ENCODE results near the gene SLC16A8.
"Not testable (repeated sequence)": the region's sequence is repeated elsewhere in the genome, so short reads cannot be mapped to it uniquely, and the experiment has no call there.

The SLC16A8 gene

GRCh38 chr22:38086001-38086845 is 2.2 kb upstream of the SLC16A8 start:
- DNase-seq (ENCODE audit: low spot score) = no peak

- DNase-seq (ENCODE audit: low spot score) = no peak
Observed at GRCh38 chr22:38085501-38085900, 1.5 kb upstream of the SLC16A8 start.

- no peak for DNase-seq (ENCODE audit: low spot score)
Observed at GRCh38 chr22:38085056-38085455, 1.1 kb upstream of the SLC16A8 start.

- DNase-seq (ENCODE audit: low spot score) = no peak
Observed at GRCh38 chr22:38082986-38083710, 836 bp downstream of the SLC16A8 start.

GRCh38 chr22:38081941-38082828 is 1.8 kb downstream of the SLC16A8 start:
- no peak for DNase-seq (ENCODE audit: low spot score)

GRCh38 chr22:38081636-38081940 is 2.4 kb downstream of the SLC16A8 start:
- no peak for DNase-seq (ENCODE audit: low spot score)

- peak; percentile 57 for DNase-seq (ENCODE audit: low spot score)
Observed at GRCh38 chr22:38080850-38081635, 2.9 kb downstream of the SLC16A8 start.

- no peak for DNase-seq (ENCODE audit: low spot score)
Observed at GRCh38 chr22:38080474-38080849, 3.5 kb downstream of the SLC16A8 start.

GRCh38 chr22:38079804-38080203 is 4.2 kb downstream of the SLC16A8 start:
- no peak for DNase-seq (ENCODE audit: low spot score)

- DNase-seq (ENCODE audit: low spot score) = not testable (repeated sequence)
Observed at GRCh38 chr22:38079208-38079607, 4.8 kb downstream of the SLC16A8 start.

GRCh38 chr22:38078046-38078840 is 5.7 kb downstream of the SLC16A8 start:
- DNase-seq (ENCODE audit: low spot score) = no peak

GRCh38 chr22:38077595-38077994 is 6.4 kb downstream of the SLC16A8 start:
- no peak for DNase-seq (ENCODE audit: low spot score)

GRCh38 chr22:38077096-38077495 is 6.9 kb downstream of the SLC16A8 start:
- no peak for DNase-seq (ENCODE audit: low spot score)

GRCh38 chr22:38075961-38076360 is 8.0 kb downstream of the SLC16A8 start:
- DNase-seq (ENCODE audit: low spot score) = no peak

- no peak for DNase-seq (ENCODE audit: low spot score)
Observed at GRCh38 chr22:38075105-38075825, 8.7 kb downstream of the SLC16A8 start.

- DNase-seq (ENCODE audit: low spot score) = peak; percentile 26
Observed at GRCh38 chr22:38074181-38075104, 9.5 kb downstream of the SLC16A8 start.

- DNase-seq (ENCODE audit: low spot score) = no peak
Observed at GRCh38 chr22:38073150-38074130, 10.5 kb downstream of the SLC16A8 start.

Measured in kidney capillary endothelial cell (primary cell).